Renal cortex interstitium (tissue), 11 donors: ENCODE results near the gene MEOX2. TPM values are rescaled to one million over a fixed set of nuclear protein-coding genes. Genes with fewer than 3 reads are reported as not detected.

Experiments used
- DNase-seq, 11 donors: peaks; one replicate each; pipeline ENCODE4 v3.0.0-alpha.2; 2013; ENCODE audit warnings: low read depth in 9 of 11, low spot score in 4 of 11; ENCODE audit errors: extremely low read depth in 1 of 11
- polyA plus RNA-seq, 3 donors: library from polyadenylated mRNA; unstranded; fragments of 120-200 nt; gene quantifications; one replicate each; pipeline ENCODE4 v1.2.1, GENCODE V29; 2013; ENCODE audit not compliant: insufficient read length in 3 of 3

Gene MEOX2
- polyA plus RNA-seq, 3 donors: 0.67 to 2.7 (median 2.3) TPM

GRCh38 chr7:15581352-15581951 lies 105.0 kb downstream of the MEOX2 start:
- DNase-seq: no peak

GRCh38 chr7:15580604-15581351 lies 105.7 kb downstream of the MEOX2 start:
- DNase-seq: no peak

- DNase-seq: no peak
These were observed 108.9 kb downstream of the MEOX2 start for GRCh38 chr7:15577600-15577999.

- DNase-seq: peak in 1 of 11 donors; percentile 5
These were observed 115.1 kb downstream of the MEOX2 start for GRCh38 chr7:15571301-15571878.

GRCh38 chr7:15567652-15568051 lies 118.8 kb downstream of the MEOX2 start:
- no peak for DNase-seq

GRCh38 chr7:15567036-15567435 lies 119.4 kb downstream of the MEOX2 start:
- DNase-seq: no peak

GRCh38 chr7:15566476-15566875 lies 120.0 kb downstream of the MEOX2 start:
- DNase-seq: no peak

- peak in 1 of 11 donors; percentile 24 for DNase-seq
These were observed 124.6 kb downstream of the MEOX2 start, which contains the start of gene AGMO for GRCh38 chr7:15561835-15562234. Gene AGMO (minus strand): TSS chr7:15562015.

Other genes with a start within 250 kb of the MEOX2 start
- 1 to 10 TPM in 1 of 3 donors, under 1 TPM in 2; 0.88 to 1.1 (median 0.92) TPM for gene AGMO, start 124.7 kb downstream of the MEOX2 start, polyA plus RNA-seq